Measurements from ENCODE around the gene FBXO34.

FBXO34 gene

DNA sequence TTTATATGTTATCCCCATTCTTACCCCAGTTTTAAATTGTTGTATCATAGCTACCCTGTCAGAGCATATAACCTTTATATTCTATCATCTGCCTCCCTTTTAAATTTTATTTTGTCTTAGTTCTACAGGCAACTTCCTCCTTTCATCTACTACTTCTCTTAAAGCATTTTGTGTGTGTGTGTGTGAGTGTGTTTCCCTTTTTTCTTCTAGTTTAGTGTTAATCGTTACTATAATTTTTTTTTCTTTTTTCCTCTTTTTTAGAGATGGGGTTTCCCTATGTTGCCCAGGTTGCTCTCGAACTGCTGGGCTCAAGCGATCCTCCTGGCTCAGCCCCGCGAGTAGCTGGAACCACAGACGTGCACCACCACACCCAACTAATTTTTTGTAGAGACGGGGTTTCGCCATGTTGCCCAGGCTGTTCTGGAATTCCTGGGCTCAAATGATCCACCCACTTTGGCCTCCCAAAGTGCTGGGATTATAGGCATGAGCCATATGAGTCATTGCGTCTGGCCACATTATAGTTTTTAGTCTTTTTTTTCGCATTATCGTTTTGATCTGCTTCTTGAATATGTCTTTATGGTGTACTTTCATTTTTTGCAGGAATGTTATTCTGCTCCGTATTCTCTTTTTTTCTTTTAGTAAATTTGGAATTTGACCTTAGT is 33.1 kb upstream of the FBXO34 start:
- no peak for DNase-seq
- TF ChIP-seq, protein P1, sequence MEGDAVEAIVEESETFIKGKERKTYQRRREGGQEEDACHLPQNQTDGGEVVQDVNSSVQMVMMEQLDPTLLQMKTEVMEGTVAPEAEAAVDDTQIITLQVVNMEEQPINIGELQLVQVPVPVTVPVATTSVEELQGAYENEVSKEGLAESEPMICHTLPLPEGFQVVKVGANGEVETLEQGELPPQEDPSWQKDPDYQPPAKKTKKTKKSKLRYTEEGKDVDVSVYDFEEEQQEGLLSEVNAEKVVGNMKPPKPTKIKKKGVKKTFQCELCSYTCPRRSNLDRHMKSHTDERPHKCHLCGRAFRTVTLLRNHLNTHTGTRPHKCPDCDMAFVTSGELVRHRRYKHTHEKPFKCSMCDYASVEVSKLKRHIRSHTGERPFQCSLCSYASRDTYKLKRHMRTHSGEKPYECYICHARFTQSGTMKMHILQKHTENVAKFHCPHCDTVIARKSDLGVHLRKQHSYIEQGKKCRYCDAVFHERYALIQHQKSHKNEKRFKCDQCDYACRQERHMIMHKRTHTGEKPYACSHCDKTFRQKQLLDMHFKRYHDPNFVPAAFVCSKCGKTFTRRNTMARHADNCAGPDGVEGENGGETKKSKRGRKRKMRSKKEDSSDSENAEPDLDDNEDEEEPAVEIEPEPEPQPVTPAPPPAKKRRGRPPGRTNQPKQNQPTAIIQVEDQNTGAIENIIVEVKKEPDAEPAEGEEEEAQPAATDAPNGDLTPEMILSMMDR (IDR thresholded peaks at IDR 0.05; ENCODE audit: low read depth, low read length), result no peak
- Histone ChIP-seq H3K27me3 (ENCODE audit: insufficient read depth, low read depth, severe bottlenecking) (no peaks in the 10 kb centered on the region), H3K4me3 (ENCODE audit: low read depth, low read length) (no peak overlapping the region), H3K36me3 (no peaks in the 10 kb centered on the region), H3K27ac (no peak overlapping the region), H3K9me3 (ENCODE audit: severe bottlenecking) (no peaks in the 10 kb centered on the region)

- Histone ChIP-seq H3K36me3 (no peaks in the 10 kb centered on the region), H3K27ac (no peak overlapping the region), H3K4me3 (ENCODE audit: low read depth, low read length) (no peak overlapping the region), H3K9me3 (ENCODE audit: severe bottlenecking) (no peaks in the 10 kb centered on the region), H3K27me3 (ENCODE audit: insufficient read depth, low read depth, severe bottlenecking) (no peaks in the 10 kb centered on the region)
- TF ChIP-seq, protein P1 (IDR thresholded peaks at IDR 0.05; ENCODE audit: low read depth, low read length), result no peak
- DNase-seq, result no peak
Measured at GRCh38 chr14:55239320-55239719, 31.9 kb upstream of the FBXO34 start.

DNA sequence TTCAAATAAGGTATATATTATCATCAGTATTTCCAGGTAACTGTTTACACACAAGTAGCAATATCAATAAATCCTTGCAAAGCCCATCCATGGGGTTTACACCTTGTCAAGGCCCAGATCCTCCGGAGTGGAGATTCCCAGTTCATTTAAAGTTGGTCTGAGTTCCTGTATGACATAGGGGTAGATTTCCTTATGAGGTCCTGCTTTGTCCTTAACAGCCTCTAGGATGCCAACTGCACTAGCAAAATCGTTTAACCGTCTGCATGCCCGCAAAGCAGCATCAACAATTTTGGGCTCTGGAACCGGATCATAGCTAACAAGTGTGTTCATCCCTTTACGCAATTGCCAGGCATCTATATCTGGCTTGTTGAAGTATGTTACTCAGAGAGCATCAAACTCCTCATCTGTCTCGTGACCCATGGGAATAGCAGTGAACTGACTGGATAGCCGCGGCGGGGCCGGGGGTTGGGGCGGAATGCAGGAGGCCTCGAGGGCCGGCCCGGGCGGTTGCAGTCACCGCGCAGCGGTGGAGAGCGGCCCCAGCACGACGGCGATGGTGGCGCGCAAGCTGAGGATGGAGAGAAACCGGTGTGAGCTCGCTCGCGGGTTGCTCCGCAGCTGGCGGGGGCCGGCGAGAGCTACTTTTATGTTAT is 30.6 kb upstream of the FBXO34 start:
- no peak overlapping the region for H3K27ac ChIP-seq
- no peak for DNase-seq
- H3K36me3 ChIP-seq, result no peaks in the 10 kb centered on the region
- TF ChIP-seq, protein P1 (IDR thresholded peaks at IDR 0.05; ENCODE audit: low read depth, low read length), result no peak
- H3K27me3 ChIP-seq (ENCODE audit: insufficient read depth, low read depth, severe bottlenecking), result no peaks in the 10 kb centered on the region
- no peak overlapping the region for H3K4me3 ChIP-seq (ENCODE audit: low read depth, low read length)
- no peaks in the 10 kb centered on the region for H3K9me3 ChIP-seq (ENCODE audit: severe bottlenecking)

DNA sequence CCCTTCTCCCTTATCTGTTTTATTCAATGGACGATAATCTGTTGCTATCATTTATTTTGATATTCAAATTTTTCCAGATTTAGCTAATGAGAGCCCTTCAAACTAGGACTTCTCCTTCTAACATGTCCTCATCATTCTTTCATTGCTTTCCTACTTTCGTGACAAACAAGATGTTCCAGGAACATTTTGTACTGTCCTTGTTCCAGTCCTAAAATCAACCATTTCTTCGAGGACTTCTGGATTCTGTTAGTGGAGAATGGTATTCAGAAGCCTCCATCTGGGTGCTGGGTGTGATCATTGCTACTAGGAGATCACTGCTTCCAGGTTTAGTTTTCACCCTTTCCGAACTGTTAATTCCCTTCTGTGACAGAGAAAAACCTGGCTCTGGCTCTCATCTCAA is 29.5 kb upstream of the FBXO34 start:
- Histone ChIP-seq H3K9me3 (ENCODE audit: severe bottlenecking) (no peaks in the 10 kb centered on the region), H3K4me3 (ENCODE audit: low read depth, low read length) (no peak overlapping the region), H3K27me3 (ENCODE audit: insufficient read depth, low read depth, severe bottlenecking) (no peaks in the 10 kb centered on the region), H3K27ac (no peak overlapping the region), H3K36me3 (no peaks in the 10 kb centered on the region)
- peak; percentile 51 for DNase-seq
- TF ChIP-seq, protein P1 (IDR thresholded peaks at IDR 0.05; ENCODE audit: low read depth, low read length), result no peak

DNA sequence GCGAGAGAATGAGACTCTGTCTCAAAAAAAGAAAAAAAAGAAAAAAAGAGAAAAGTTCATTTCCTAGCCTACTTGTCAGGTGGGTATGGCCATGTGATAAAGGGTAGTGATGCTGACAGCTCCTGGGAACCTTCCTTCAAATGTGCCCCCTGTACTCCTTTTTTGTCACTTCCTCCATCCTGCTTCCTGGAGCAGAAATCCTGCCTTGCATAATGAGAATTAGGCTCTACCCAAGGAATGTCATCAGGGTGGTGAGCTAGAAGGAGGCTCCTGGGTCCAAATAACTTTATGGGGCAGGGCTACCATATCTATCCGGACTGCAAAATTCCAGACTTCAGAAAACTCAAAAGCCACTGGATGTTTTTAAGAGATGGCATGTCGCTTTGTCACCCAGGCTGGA is 27.8 kb upstream of the FBXO34 start:
- TF ChIP-seq, protein P1 (IDR thresholded peaks at IDR 0.05; ENCODE audit: low read depth, low read length), result no peak
- no peaks in the 10 kb centered on the region for H3K36me3 ChIP-seq
- no peaks in the 10 kb centered on the region for H3K27me3 ChIP-seq (ENCODE audit: insufficient read depth, low read depth, severe bottlenecking)
- H3K4me3 ChIP-seq (ENCODE audit: low read depth, low read length), result no peak overlapping the region
- no peak for DNase-seq
- no peaks in the 10 kb centered on the region for H3K9me3 ChIP-seq (ENCODE audit: severe bottlenecking)
- no peak overlapping the region for H3K27ac ChIP-seq
